GM10266 (cell line): ENCODE data around the gene FHL3.
A peak's percentile ranks its signal among the peaks of the same experiment; 100 is the strongest.

Experiments
- DNase-seq: peaks from one replicate; pipeline ENCODE4 v3.0.0; 2012; ENCODE audit errors: extremely low spot score
- CTCF ChIP-seq: IDR thresholded peaks from 2 replicates; pipeline ENCODE4 v1.5.1; 2012; ENCODE audit warnings: mild to moderate bottlenecking, low read depth; ENCODE audit not compliant: control insufficient read depth, insufficient read depth; ENCODE audit errors: missing control alignments

The FHL3 gene

GRCh38 chr1:38030596-38031512 is 25.5 kb upstream of the FHL3 start:
- TF ChIP-seq CTCF = no peak
- no peak for DNase-seq

- no peak for TF ChIP-seq CTCF
- peak; percentile 77 for DNase-seq
These were observed 24.6 kb upstream of the FHL3 start for GRCh38 chr1:38029685-38030511.

- TF ChIP-seq CTCF = no peak
- no peak for DNase-seq
These were observed 23.9 kb upstream of the FHL3 start for GRCh38 chr1:38029081-38029681.

GRCh38 chr1:38028671-38029070 is 23.4 kb upstream of the FHL3 start:
- no peak for TF ChIP-seq CTCF
- no peak for DNase-seq

- DNase-seq = peak; percentile 82
- TF ChIP-seq CTCF = no peak
These were observed 22.8 kb upstream of the FHL3 start for GRCh38 chr1:38028105-38028591.

GRCh38 chr1:38027201-38028104 is 22.1 kb upstream of the FHL3 start:
- DNase-seq = peak; percentile 33
- no peak for TF ChIP-seq CTCF
